Caco-2 (cell line): ENCODE measurements around the gene OSBPL10. TPM values are rescaled to one million over a fixed set of nuclear protein-coding genes. Genes with fewer than 3 reads are reported as not detected.

Source experiments
- BruUV-seq: library from RNA; stranded (reverse); fragments of 400-500 nt; replicated peaks from 2 replicates; lab custom pipeline; 2021; lab: Mats Ljungman, UMichigan
- CTCF ChIA-PET: fragments of 300-600 bp; sonication (Branson Sonifier 250); formaldehyde crosslinking; loops from one replicate; lab custom pipeline; 2022; ENCODE audit warnings: antibody characterized with exemption; lab: Charles Lee
- POLR2A ChIA-PET: fragments of 300-600 bp; sonication (Branson Sonifier 250); formaldehyde crosslinking; loops from one replicate; lab custom pipeline; 2022; ENCODE audit warnings: antibody characterized with exemption; lab: Charles Lee
- DNase-seq, 2 experiments: peaks; one replicate each; pipeline versions ENCODE4 v3.0.0 to v3.0.0-alpha.2; 2020 to 2022
- H3K27me3 ChIP-seq: replicated peaks from 2 replicates; pipeline ENCODE4 v1.6.0; 2011; ENCODE audit warnings: low read length; ENCODE audit not compliant: control insufficient read depth, insufficient read depth
- H3K36me3 ChIP-seq: 2 replicates; pipeline ENCODE4 v1.5.1; 2011; ENCODE audit warnings: low read length; ENCODE audit not compliant: control insufficient read depth, insufficient read depth
- H3K4me1 ChIP-seq: fragments of 250-450 bp; sonication (Bioruptor Pico); 2 replicates; pipeline ENCODE4 v1.5.1; 2020; ENCODE audit warnings: mild to moderate bottlenecking
- H3K4me3 ChIP-seq: 2 replicates; pipeline ENCODE4 v1.5.1; 2011; ENCODE audit warnings: low read depth, mild to moderate bottlenecking, control low read depth, low read length
- H3K9me3 ChIP-seq: fragments of 250-450 bp; sonication (Bioruptor Pico); 2 replicates; pipeline ENCODE4 v1.5.1; 2020; ENCODE audit warnings: mild to moderate bottlenecking, moderate library complexity
- H3K27ac Mint-ChIP-seq: one replicate; pipeline ENCODE4 v1.8.0; 2022; ENCODE audit warnings: mixed read lengths; ENCODE audit not compliant: unreplicated experiment
- H3K27me3 Mint-ChIP-seq: one replicate; pipeline ENCODE4 v1.8.0; 2022; ENCODE audit warnings: mixed read lengths; ENCODE audit not compliant: insufficient read depth, unreplicated experiment
- H3K36me3 Mint-ChIP-seq: one replicate; pipeline ENCODE4 v1.8.0; 2022; ENCODE audit warnings: mild to moderate bottlenecking, mixed read lengths; ENCODE audit not compliant: insufficient read depth, unreplicated experiment
- H3K4me1 Mint-ChIP-seq: one replicate; pipeline ENCODE4 v1.8.0; 2022; ENCODE audit warnings: low read depth, mixed read lengths; ENCODE audit not compliant: unreplicated experiment
- H3K4me3 Mint-ChIP-seq: one replicate; pipeline ENCODE4 v1.8.0; 2022; ENCODE audit warnings: mild to moderate bottlenecking, moderate library complexity, mixed read lengths; ENCODE audit not compliant: unreplicated experiment
- H3K9me3 Mint-ChIP-seq: one replicate; pipeline ENCODE4 v1.8.0; 2022; ENCODE audit warnings: mixed read lengths; ENCODE audit not compliant: unreplicated experiment
- intact Hi-C: fragments of 100-400 bp; cut with micrococcal nuclease; formaldehyde crosslinking; loops from one replicate; pipeline ENCODE4 v1.10.0; 2022; ENCODE audit not compliant: unreplicated experiment
- total RNA-seq: library from RNA; stranded (reverse); gene quantifications from 2 replicates; pipeline ENCODE4 v1.2.3, GENCODE V29; 2022
- TF ChIP-seq, protein P1 (sequence below), 2 experiments: fragments of 200-600 bp in 1 of 2; IDR thresholded peaks; 1 replicate in 1 of 2; 2 replicates in 1 of 2; pipeline versions ENCODE4 v1.5.1 to v1.8.0; 2011 to 2022; ENCODE audit warnings: antibody characterized with exemption in 1 of 2, control low read depth in 1 of 2, inconsistent platforms in 1 of 2, low read depth in 1 of 2, low read length in 1 of 2, mild to moderate bottlenecking in 1 of 2, moderate library complexity in 1 of 2; ENCODE audit not compliant: insufficient read depth in 1 of 2, severe bottlenecking in 1 of 2, unreplicated experiment in 1 of 2

Gene OSBPL10
- total RNA-seq, 1 experiment from 2014 or later, result 71.2 TPM

GRCh38 chr3:31948280-31948679, 32.8 kb downstream of the OSBPL10 start:
- Histone ChIP-seq H3K36me3 (no peaks in the 10 kb centered on the region), H3K4me3 (no peak overlapping the region), H3K27me3 (no peaks in the 10 kb centered on the region), H3K4me1 (0 out of 2 replicates have a peak, but pooled peaks cover 15% of the 10 kb centered on the region), H3K9me3 (no peaks in the 10 kb centered on the region)
- no peak for DNase-seq
- Mint-ChIP-seq H3K9me3 (no peaks in the 10 kb centered on the region), H3K36me3 (no peaks in the 10 kb centered on the region), H3K27me3 (no peaks in the 10 kb centered on the region), H3K27ac (peak overlapping the region; percentile 88), H3K4me1 (peaks cover 28% of the 10 kb centered on the region), H3K4me3 (no peak overlapping the region)
- ChIA-PET POLR2A (no interaction called here), CTCF (no interaction called here)
- TF ChIP-seq, protein P1, sequence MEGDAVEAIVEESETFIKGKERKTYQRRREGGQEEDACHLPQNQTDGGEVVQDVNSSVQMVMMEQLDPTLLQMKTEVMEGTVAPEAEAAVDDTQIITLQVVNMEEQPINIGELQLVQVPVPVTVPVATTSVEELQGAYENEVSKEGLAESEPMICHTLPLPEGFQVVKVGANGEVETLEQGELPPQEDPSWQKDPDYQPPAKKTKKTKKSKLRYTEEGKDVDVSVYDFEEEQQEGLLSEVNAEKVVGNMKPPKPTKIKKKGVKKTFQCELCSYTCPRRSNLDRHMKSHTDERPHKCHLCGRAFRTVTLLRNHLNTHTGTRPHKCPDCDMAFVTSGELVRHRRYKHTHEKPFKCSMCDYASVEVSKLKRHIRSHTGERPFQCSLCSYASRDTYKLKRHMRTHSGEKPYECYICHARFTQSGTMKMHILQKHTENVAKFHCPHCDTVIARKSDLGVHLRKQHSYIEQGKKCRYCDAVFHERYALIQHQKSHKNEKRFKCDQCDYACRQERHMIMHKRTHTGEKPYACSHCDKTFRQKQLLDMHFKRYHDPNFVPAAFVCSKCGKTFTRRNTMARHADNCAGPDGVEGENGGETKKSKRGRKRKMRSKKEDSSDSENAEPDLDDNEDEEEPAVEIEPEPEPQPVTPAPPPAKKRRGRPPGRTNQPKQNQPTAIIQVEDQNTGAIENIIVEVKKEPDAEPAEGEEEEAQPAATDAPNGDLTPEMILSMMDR (IDR thresholded peaks at IDR 0.05; ENCODE audit: insufficient read depth in 1 of 2, low read depth in 1 of 2, low read length in 1 of 2, severe bottlenecking in 1 of 2, unreplicated experiment in 1 of 2), result no peak
- intact Hi-C loops, result no loop called here
- BruUV-seq, result no TSS peak

GRCh38 chr3:31947671-31948091, 33.4 kb downstream of the OSBPL10 start:
- Mint-ChIP-seq H3K4me3 (no peak overlapping the region), H3K9me3 (no peaks in the 10 kb centered on the region), H3K36me3 (no peaks in the 10 kb centered on the region), H3K4me1 (peaks cover 28% of the 10 kb centered on the region), H3K27me3 (no peaks in the 10 kb centered on the region), H3K27ac (peak overlapping the region; percentile 88)
- no peak for DNase-seq
- no TSS peak for BruUV-seq
- no peaks in the 10 kb centered on the region for H3K36me3 ChIP-seq
- H3K4me3 ChIP-seq, result no peak overlapping the region
- H3K4me1 ChIP-seq, result 0 out of 2 replicates have a peak, but pooled peaks cover 15% of the 10 kb centered on the region
- no peaks in the 10 kb centered on the region for H3K9me3 ChIP-seq
- intact Hi-C loops, result no loop called here
- H3K27me3 ChIP-seq, result no peaks in the 10 kb centered on the region
- ChIA-PET POLR2A (no interaction called here), CTCF (no interaction called here)
- TF ChIP-seq, protein P1 (IDR thresholded peaks at IDR 0.05; ENCODE audit: insufficient read depth in 1 of 2, low read depth in 1 of 2, low read length in 1 of 2, severe bottlenecking in 1 of 2, unreplicated experiment in 1 of 2), result no peak

DNA sequence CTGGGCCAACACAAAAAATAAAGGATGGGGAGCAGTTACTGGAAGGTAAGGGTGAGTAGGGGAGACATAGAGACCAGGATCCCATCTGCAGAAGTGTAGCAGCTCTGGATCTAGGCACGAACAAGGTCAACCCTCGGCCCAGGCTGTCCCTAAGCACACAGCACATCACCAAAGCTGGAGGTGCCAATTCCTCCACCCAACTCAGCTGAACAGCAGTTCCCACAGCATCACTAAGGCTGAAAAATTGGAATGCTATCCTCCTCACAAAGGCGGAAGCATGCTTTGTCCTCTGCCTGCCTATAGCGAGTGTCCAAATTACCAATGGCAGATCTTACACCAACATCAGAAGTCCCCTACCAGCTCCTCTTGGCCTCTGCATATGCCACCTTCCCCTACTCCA, 33.9 kb downstream of the OSBPL10 start:
- TF ChIP-seq, protein P1 (IDR thresholded peaks at IDR 0.05; ENCODE audit: insufficient read depth in 1 of 2, low read depth in 1 of 2, low read length in 1 of 2, severe bottlenecking in 1 of 2, unreplicated experiment in 1 of 2), result no peak
- H3K4me3 Mint-ChIP-seq, result no peak overlapping the region
- no peaks in the 10 kb centered on the region for H3K36me3 Mint-ChIP-seq
- Histone ChIP-seq H3K4me1 (peaks cover 15% of the 10 kb centered on the region; the same call in 1 of the 2 replicates), H3K9me3 (no peaks in the 10 kb centered on the region), H3K36me3 (no peaks in the 10 kb centered on the region), H3K27me3 (no peaks in the 10 kb centered on the region), H3K4me3 (no peak overlapping the region)
- H3K9me3 Mint-ChIP-seq, result no peaks in the 10 kb centered on the region
- POLR2A ChIA-PET, result no interaction called here
- intact Hi-C loops, result no loop called here
- no peak for DNase-seq
- H3K4me1 Mint-ChIP-seq, result peaks cover 28% of the 10 kb centered on the region
- H3K27me3 Mint-ChIP-seq, result no peaks in the 10 kb centered on the region
- CTCF ChIA-PET, result interaction anchor here (0.9 kb wide), 1 partner anchor 14 kb away, joined by 3 read pairs; no protein-coding TSS in a partner anchor
- H3K27ac Mint-ChIP-seq, result peak overlapping the region; percentile 88
- BruUV-seq, result no TSS peak
